NCI-H446 (cell line): ENCODE measurements around the gene ZNF185.

Source experiments
- DNase-seq, 2 experiments: peaks; one replicate each; lab custom pipeline; 2025; lab: John Stamatoyannopoulos, UW

The ZNF185 gene

GRCh38 chrX:152917656-152918579 lies 20.1 kb downstream of the ZNF185 start:
- no peak for DNase-seq

GRCh38 chrX:152918707-152919106 lies 20.8 kb downstream of the ZNF185 start:
- DNase-seq = no peak

- no peak for DNase-seq
Observed at GRCh38 chrX:152923599-152923998, 25.7 kb downstream of the ZNF185 start.

- DNase-seq = no peak
Observed at GRCh38 chrX:152925835-152926234, 28.0 kb downstream of the ZNF185 start.

GRCh38 chrX:152926279-152926678 lies 28.4 kb downstream of the ZNF185 start:
- peak; percentile 41 to 78 for DNase-seq

GRCh38 chrX:152926923-152927322 lies 29.1 kb downstream of the ZNF185 start:
- no peak for DNase-seq

GRCh38 chrX:152927858-152928760 lies 30.2 kb downstream of the ZNF185 start:
- DNase-seq = no peak

- DNase-seq = peak in 1 of 2 experiments; percentile 5
Observed at GRCh38 chrX:152928761-152929400, 31.0 kb downstream of the ZNF185 start.

- no peak for DNase-seq
Observed at GRCh38 chrX:152929898-152930297, 32.0 kb downstream of the ZNF185 start.

GRCh38 chrX:152930516-152930915 lies 32.6 kb downstream of the ZNF185 start:
- no peak for DNase-seq

- no peak for DNase-seq
Observed at GRCh38 chrX:152932144-152932543, 34.3 kb downstream of the ZNF185 start.

GRCh38 chrX:152932598-152933175 lies 34.8 kb downstream of the ZNF185 start:
- DNase-seq = no peak

- no peak for DNase-seq
Observed at GRCh38 chrX:152936306-152936705, 38.4 kb downstream of the ZNF185 start.

- no peak for DNase-seq
Observed at GRCh38 chrX:152937236-152937635, 39.4 kb downstream of the ZNF185 start.

GRCh38 chrX:152941328-152942076 lies 43.6 kb downstream of the ZNF185 start:
- DNase-seq = peak; percentile 68 to 96

GRCh38 chrX:152942077-152942442 lies 44.2 kb downstream of the ZNF185 start:
- no peak for DNase-seq

- no peak for DNase-seq
Observed at GRCh38 chrX:152943826-152944225, 46.0 kb downstream of the ZNF185 start.

- no peak for DNase-seq
Observed at GRCh38 chrX:152945021-152945979, 47.4 kb downstream of the ZNF185 start.

- no peak for DNase-seq
Observed at GRCh38 chrX:152946681-152947080, 48.8 kb downstream of the ZNF185 start.
